HG03521 (cell line): ENCODE data around the gene FASLG.
"Not testable (repeated sequence)": the region's sequence is repeated elsewhere in the genome, so short reads cannot be mapped to it uniquely, and the experiment has no call there.

Experiments
- ATAC-seq: cut with Tn5 transposase; IDR thresholded peaks from one replicate; pipeline ENCODE4 v1.9.1; 2021; ENCODE audit warnings: mild to moderate bottlenecking, moderate library complexity; ENCODE audit not compliant: unreplicated experiment

Gene FASLG

GRCh38 chr1:172679000-172679772, 20.3 kb downstream of the FASLG start:
- no peak for ATAC-seq

- ATAC-seq = no peak
These were observed 21.3 kb downstream of the FASLG start for GRCh38 chr1:172680244-172680643.

GRCh38 chr1:172680733-172681275, 21.9 kb downstream of the FASLG start:
- no peak for ATAC-seq

- ATAC-seq = no peak
These were observed 23.9 kb downstream of the FASLG start for GRCh38 chr1:172682812-172683211.

- no peak for ATAC-seq
These were observed 27.2 kb downstream of the FASLG start for GRCh38 chr1:172686143-172686542.

- ATAC-seq = not testable (repeated sequence)
These were observed 29.7 kb downstream of the FASLG start for GRCh38 chr1:172688428-172689085.

GRCh38 chr1:172690925-172691324, 32.0 kb downstream of the FASLG start:
- not testable (repeated sequence) for ATAC-seq

GRCh38 chr1:172697534-172698002, 38.7 kb downstream of the FASLG start:
- ATAC-seq = no peak

- ATAC-seq = no peak
These were observed 39.3 kb downstream of the FASLG start for GRCh38 chr1:172698224-172698623.

- ATAC-seq = no peak
These were observed 40.2 kb downstream of the FASLG start for GRCh38 chr1:172699111-172699510.

- ATAC-seq = no peak
These were observed 40.9 kb downstream of the FASLG start for GRCh38 chr1:172699695-172700227.

- ATAC-seq = no peak
These were observed 41.7 kb downstream of the FASLG start for GRCh38 chr1:172700556-172700955.

GRCh38 chr1:172704001-172704400, 45.1 kb downstream of the FASLG start:
- no peak for ATAC-seq

GRCh38 chr1:172704420-172705210, 45.7 kb downstream of the FASLG start:
- no peak for ATAC-seq

- no peak for ATAC-seq
These were observed 49.5 kb downstream of the FASLG start for GRCh38 chr1:172708452-172708851.

GRCh38 chr1:172711558-172711957, 52.7 kb downstream of the FASLG start:
- ATAC-seq = no peak

GRCh38 chr1:172713466-172713865, 54.6 kb downstream of the FASLG start:
- ATAC-seq = no peak
